ENCODE measurements around the gene AUTS2.

AUTS2 gene

GRCh38 chr7:69847921-69848612 lies 249.8 kb downstream of the AUTS2 start:
- DNase-seq (ENCODE audit: low read depth in 2 of 2), result no peak

DNA sequence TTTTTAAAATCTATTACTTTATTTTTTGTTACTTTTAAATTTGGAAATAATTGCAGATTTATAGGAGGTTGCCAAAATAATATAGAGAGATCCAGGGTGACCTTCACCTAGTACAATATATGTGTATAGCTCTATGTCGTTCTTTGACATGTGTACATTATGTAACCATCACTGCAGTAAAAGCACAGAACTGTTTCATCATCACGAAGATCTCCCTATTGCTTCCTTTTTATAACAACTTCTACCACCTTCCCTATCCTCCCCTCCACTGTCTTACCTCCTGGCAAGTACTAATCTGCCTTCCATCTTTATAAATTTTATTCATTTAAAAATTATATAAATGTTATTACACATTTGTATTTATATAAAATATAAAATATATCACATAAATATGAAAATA lies 251.0 kb downstream of the AUTS2 start:
- no peak for DNase-seq (ENCODE audit: low read depth in 2 of 2)

GRCh38 chr7:69857014-69857413 lies 258.7 kb downstream of the AUTS2 start:
- DNase-seq (ENCODE audit: low read depth in 2 of 2), result no peak

- DNase-seq (ENCODE audit: low read depth in 2 of 2), result no peak
These were observed 260.2 kb downstream of the AUTS2 start for GRCh38 chr7:69858471-69858870.

DNA sequence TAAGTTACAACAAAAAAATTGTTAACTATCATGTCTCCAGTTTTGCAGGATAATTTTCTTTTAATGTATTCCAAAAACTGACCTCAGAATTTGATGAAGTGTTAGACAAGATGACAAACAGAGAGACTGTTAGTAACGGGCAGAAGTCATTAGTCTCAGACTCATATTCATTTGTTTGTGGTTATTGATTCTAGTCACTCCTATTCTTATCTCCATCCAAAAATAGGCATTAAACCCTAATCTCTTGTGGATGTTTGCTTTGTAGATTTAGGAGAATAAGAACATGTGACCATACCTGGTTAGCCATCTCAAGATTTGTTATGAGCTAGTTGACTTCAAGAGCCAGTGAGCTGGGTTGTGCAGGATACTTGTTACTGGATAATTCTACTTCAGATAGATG lies 261.1 kb downstream of the AUTS2 start:
- no peak for DNase-seq (ENCODE audit: low read depth in 2 of 2)

DNA sequence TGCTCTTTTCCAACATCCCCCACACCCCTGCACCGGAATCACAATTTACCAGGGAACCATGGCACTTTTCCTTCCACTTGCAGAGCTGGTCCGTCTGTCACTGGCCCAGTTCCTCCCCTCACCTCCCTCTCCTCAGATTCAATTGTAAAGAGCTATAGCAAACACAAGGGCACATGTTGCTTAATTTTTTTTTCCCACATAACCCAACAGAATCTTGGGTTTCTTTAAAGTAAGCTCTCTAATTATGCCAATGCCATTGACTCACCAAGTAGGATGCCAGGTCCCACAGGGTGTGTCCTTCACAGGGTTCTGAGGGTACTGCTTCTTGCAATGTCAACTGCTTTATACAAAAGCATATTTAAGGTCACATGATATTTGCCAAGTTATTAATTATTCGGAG lies 262.2 kb downstream of the AUTS2 start:
- no peak for DNase-seq (ENCODE audit: low read depth in 2 of 2)

GRCh38 chr7:69860941-69861622 lies 262.8 kb downstream of the AUTS2 start:
- DNase-seq (ENCODE audit: low read depth in 2 of 2), result no peak

DNA sequence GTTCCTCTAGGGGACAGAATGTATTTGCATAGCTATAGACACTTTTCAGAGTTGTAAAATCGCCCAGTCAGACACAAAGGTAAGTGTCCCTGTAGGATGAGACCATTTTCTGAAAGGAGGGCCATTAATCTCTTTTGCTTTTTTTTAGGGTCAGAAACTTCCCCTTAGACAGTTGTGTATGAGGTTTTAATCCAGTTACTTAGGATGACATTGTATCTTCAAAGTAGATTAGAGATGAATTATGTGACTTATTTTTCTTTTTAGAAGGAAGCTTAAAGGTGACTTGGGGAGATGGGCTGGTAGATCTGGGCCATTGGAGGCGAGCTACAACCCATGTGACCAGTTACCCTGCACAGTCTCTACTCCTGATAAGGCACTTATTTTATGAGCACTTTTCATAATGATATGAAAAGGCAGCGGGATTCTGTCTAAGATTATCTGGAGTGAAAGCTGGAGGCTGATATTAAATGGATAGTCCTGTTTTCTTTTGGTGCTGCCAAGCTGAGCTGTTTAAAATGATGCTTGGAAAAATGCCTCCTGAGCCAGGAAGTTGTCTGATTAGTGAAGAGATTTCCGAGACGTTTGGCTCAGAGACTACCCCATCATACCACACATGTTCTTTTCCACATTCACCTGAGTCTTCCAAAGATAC lies 264.3 kb downstream of the AUTS2 start:
- DNase-seq (ENCODE audit: low read depth in 2 of 2), result no peak

DNA sequence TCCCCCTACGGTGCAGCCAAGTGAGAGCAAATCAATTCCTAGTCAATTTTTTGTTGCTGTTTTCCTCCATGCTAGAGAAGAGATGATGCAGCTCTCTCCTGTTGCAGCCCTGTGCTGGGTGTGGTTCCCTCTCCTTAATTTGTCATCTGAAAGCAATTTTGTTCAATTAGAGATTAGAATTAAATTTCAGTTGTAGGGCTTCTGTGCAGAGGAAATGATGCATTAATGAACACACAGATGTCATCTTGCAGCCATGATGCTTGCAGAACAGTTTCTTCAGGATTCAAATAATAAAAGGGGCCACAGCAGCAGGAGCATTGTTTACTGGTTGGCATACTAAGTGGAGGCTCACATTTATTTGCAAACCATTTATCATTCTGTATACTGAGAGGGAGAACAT lies 266.0 kb downstream of the AUTS2 start:
- no peak for DNase-seq (ENCODE audit: low read depth in 2 of 2)

DNA sequence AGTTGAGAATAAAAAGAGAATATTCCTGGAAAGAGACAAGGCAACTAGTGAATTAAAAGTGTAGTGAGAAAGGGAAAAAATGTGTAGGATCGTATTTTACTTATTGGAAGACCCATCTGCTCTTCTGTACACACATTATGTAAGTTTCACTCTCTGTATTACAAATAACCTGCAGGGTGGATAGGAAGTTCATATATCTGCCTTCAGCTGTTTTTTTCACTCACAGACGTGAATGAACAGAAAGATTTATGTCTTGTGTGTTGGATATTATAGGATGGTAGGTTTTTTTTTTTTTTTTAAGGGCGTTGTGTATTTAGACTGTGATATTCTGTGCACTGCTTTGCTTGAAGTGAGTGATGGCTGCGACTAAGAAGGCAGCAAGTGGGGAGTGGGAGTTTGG lies 266.5 kb downstream of the AUTS2 start:
- DNase-seq (ENCODE audit: low read depth in 2 of 2), result no peak

DNA sequence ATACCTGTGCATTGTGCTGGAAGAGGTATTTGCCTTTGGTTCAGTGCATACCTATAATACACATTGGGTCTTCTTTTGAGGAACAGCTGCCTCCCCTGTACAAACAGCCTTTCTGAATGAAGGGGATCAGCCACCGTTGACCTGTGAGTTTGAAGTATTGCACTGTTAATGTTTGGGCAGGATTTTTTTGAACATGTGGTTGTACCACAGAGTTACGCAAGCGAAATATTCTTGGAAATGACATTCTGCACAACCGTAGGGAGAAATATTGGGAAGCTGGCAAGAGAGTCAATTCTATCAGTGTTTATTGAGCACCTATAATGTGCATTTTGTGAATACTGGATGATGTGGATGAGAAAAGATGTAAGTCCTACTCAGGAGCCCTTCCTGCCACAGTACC lies 270.6 kb downstream of the AUTS2 start:
- no peak for DNase-seq (ENCODE audit: low read depth in 2 of 2)

DNA sequence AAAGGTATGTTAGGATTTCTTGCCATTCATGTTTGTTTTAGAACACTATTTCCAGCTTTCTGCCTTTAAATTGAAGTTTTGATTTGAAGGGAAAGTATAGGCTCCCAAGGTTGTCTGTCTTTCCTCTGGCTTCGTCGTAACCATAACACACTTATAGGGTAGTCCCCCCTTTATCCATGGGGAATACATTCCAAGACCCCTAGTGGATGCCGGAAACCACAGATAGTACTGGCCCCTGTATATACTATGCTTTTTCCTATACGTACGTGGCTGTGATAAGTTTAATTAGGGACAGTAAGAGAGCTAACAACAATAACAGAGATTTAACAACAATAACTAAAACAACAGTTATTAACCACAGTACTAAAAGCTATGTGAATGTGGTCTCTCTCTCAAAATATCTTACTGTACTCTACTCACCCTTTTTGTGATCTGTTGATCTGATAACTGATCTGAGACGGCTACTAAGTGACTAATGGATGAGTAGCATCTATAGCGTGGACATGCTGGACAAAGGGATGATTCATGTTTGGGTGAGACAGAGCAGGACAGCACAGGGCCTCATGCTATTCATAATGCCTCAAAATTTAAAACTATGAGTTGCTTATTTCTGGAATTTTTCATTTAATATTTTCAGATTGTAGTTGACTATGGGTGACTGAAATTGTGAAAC lies 273.1 kb downstream of the AUTS2 start:
- no peak for DNase-seq (ENCODE audit: low read depth in 2 of 2)

- DNase-seq (ENCODE audit: low read depth in 2 of 2), result no peak
These were observed 273.8 kb downstream of the AUTS2 start for GRCh38 chr7:69871886-69872569.

GRCh38 chr7:69873512-69873911 lies 275.2 kb downstream of the AUTS2 start:
- DNase-seq (ENCODE audit: low read depth in 2 of 2), result no peak

- DNase-seq (ENCODE audit: low read depth in 2 of 2), result no peak
These were observed 279.7 kb downstream of the AUTS2 start for GRCh38 chr7:69878015-69878414.

DNA sequence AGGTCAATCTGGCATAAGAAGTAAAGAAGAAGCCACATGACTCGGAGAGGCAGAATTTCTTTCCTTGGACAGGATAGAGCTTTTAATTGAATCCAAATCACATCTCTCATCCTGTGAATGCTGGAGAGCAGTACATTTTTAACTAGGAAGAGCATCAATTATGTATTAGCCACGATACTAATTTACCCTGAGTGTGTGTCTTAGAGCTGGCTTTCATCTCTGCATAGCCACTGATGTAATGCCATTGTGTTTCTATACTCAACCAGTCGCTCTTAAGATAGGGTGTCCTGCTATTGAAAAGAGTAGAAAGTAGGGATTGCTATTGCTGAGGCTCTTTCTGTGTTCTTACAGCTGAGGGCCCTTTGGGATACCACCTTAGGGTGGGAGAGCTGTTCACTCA lies 280.3 kb downstream of the AUTS2 start:
- DNase-seq (ENCODE audit: low read depth in 2 of 2), result no peak

GRCh38 chr7:69879989-69880388 lies 281.7 kb downstream of the AUTS2 start:
- DNase-seq (ENCODE audit: low read depth in 2 of 2), result no peak

DNA sequence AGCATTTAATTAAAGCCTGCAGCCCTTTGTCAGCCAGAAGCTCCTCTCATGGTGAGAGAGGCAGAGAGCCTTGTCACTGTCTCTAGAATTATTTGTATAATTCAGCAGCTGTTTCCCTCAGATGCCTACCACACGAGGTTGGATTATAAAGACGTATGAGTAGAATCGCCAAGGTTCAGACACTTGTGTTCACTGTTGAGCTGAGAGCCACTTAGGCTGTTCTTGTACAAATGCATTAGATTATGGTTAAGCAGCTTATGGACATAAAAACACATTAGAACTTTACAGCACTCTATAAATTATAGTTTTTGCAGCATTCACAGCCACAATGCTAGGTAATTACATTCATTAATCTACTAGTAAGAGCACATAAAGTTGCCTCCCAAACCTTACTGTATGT lies 282.6 kb downstream of the AUTS2 start:
- DNase-seq (ENCODE audit: low read depth in 2 of 2), result no peak

DNA sequence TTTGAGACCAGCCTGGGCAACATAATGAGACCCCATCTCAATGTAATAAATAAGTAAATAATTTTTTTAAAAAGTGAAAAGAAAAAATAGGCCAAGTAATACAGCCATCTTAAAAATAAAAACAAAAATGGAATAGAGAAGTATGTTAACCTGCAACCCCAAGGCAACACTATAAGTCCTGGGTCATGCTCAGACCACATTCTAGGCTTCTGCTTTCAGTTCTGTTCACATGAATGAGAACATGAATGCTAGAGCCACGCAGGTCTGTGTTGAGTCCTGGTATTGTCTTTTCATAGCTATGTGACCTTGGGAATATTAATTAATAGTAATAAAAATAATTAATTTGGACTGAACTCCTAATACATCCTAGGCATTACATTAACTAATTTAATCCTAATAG lies 284.0 kb downstream of the AUTS2 start:
- no peak for DNase-seq (ENCODE audit: low read depth in 2 of 2)

DNA sequence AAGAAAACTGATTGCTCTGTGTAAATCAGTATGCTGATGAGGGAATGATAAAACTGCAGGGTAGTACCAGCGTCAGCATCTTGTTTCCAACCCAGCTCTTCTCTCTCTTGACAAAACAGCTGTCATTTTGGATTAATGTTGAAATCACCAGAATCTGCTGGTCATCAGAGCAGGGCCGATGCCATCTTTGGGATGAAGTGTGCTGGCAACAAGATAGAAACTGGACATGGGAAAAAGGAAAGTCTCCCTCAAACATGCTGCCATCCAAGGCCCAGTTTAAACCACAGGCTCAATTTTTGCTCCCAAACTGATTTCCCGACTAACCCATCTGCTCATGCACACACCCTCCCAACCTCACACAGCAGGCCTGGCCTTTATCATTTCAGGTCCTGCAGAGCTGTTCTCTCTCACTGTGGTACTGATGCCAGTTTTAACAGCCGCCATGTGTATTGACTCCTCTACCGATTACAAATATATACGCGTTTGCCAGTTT lies 285.2 kb downstream of the AUTS2 start:
- no peak for DNase-seq (ENCODE audit: low read depth in 2 of 2)

GRCh38 chr7:69885431-69885830 lies 287.2 kb downstream of the AUTS2 start:
- DNase-seq (ENCODE audit: low read depth in 2 of 2), result no peak
